Epithelial cell of esophagus (primary cell): ENCODE results near the gene RBL1.
"Not testable (repeated sequence)": the region's sequence is repeated elsewhere in the genome, so short reads cannot be mapped to it uniquely, and the experiment has no call there.

Source experiments
- DNase-seq: peaks from one replicate; pipeline ENCODE4 v3.0.0; 2010; ENCODE audit warnings: low read depth
- H3K4me3 ChIP-seq: 2 replicates; pipeline ENCODE4 v1.5.1; 2011; ENCODE audit warnings: mild to moderate bottlenecking, low read length, control low read depth
- CTCF ChIP-seq: IDR thresholded peaks from 2 replicates; pipeline ENCODE4 v1.5.1; 2011; ENCODE audit warnings: low read depth, mild to moderate bottlenecking, low read length, control low read depth, inconsistent platforms; ENCODE audit not compliant: insufficient read depth; ENCODE audit errors: missing control alignments

RBL1 gene

DNA sequence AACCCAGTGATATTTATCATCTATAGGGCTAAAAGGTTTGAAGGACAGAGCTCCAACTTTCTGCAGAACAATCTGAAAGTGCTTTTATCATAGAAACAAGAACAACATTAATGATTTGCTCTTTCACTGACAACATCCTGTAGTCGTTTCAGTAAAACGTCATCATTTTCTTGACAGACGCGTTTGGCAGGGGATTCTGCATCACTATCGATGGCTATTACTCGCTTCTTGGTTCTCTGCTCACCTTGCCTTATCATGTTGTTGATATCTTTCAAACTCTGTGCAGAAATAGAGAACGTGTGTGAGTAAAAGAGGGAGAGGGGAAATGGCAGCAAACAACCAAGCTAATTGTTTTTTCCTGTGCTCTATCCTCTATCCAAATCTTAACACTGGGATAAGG lies 97.1 kb downstream of the RBL1 start:
- no peak for DNase-seq
- H3K4me3 ChIP-seq = no peak overlapping the region
- no peak for TF ChIP-seq CTCF

DNA sequence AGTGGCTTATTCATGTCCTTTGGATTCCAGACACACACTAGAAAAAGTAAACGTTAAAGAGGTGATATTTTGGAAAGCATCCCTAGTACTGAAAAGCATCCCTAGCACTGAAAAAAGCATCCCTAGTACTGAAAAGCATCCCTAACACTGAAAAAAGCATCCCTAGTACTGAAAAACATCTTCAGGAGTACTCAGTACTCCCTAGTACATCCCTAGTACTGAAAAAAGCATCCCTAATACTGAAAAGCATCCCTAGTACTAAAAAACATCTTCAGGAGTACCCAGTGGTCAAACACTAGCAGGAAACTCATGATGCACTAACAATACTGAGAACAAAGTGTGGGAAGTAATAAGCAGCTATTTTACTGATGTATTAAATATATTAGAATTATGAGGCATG lies 98.7 kb downstream of the RBL1 start:
- H3K4me3 ChIP-seq = no peak overlapping the region
- DNase-seq = no peak
- no peak for TF ChIP-seq CTCF

- H3K4me3 ChIP-seq, DNase-seq: not testable (repeated sequence)
Measured at GRCh38 chr20:36994221-36994620, 101.6 kb downstream of the RBL1 start.

- DNase-seq = no peak
- H3K4me3 ChIP-seq = no peak overlapping the region
- TF ChIP-seq CTCF = no peak
Measured at GRCh38 chr20:36992802-36993334, 102.9 kb downstream of the RBL1 start.

- no peak for TF ChIP-seq CTCF
- H3K4me3 ChIP-seq = no peak overlapping the region
- DNase-seq = no peak
Measured at GRCh38 chr20:36991703-36992102, 104.1 kb downstream of the RBL1 start.

GRCh38 chr20:36989797-36990196 lies 106.0 kb downstream of the RBL1 start:
- no peak for TF ChIP-seq CTCF
- DNase-seq = no peak
- no peak overlapping the region for H3K4me3 ChIP-seq

- H3K4me3 ChIP-seq = no peak overlapping the region
- TF ChIP-seq CTCF = no peak
- peak; percentile 39 for DNase-seq
Measured at GRCh38 chr20:36988494-36988966, 107.3 kb downstream of the RBL1 start.
